ENCODE measurements around the gene PPP1R8.

GRCh38 chr1:27831568-27832410 lies 1.2 kb downstream of the PPP1R8 start:
- no peak for TF ChIP-seq CTCF (IDR thresholded peaks at IDR 0.05)
- no peak for TF ChIP-seq POLR2A (IDR thresholded peaks at IDR 0.05)

All from ovary (tissue), 3 donors.